Astrocyte (in vitro differentiated cells and primary cell): Measurements from ENCODE around the gene STK40.

Experiments used
- CTCF ChIP-seq: IDR thresholded peaks from 2 replicates; pipeline ENCODE4 v1.5.1; 2011; ENCODE audit warnings: low read depth, mild to moderate bottlenecking, inconsistent platforms, low read length, moderate library complexity; ENCODE audit not compliant: insufficient read depth
- EZH2 ChIP-seq: IDR thresholded peaks from 2 replicates; pipeline ENCODE4 v1.6.1; 2012; ENCODE audit warnings: mild to moderate bottlenecking, low read length, inconsistent platforms; ENCODE audit not compliant: insufficient read depth

- TF ChIP-seq CTCF: no peak
- TF ChIP-seq EZH2: no peak
Measured at GRCh38 chr1:36385410-36386264, at the start of gene STK40.
